CD4-positive, alpha-beta T cell treated with Interleukin-1 beta for 1 hour (primary cell): ENCODE data around the gene KLHDC10.
"Not testable (repeated sequence)": the region's sequence is repeated elsewhere in the genome, so short reads cannot be mapped to it uniquely, and the experiment has no call there.

Source experiments
- DNase-seq, 2 donors: peaks; one replicate each; pipeline ENCODE4 v3.0.0-alpha.2; 2020 to 2022

Gene KLHDC10

GRCh38 chr7:130079846-130080394 lies 9.6 kb downstream of the KLHDC10 start:
- DNase-seq, result no peak

- not testable (repeated sequence) for DNase-seq
Observed at GRCh38 chr7:130083497-130083896, 13.2 kb downstream of the KLHDC10 start.

- peak in 1 of 2 donors; percentile 22 for DNase-seq
Observed at GRCh38 chr7:130084037-130084875, 13.9 kb downstream of the KLHDC10 start.

GRCh38 chr7:130085235-130085634 lies 14.9 kb downstream of the KLHDC10 start:
- DNase-seq, result not testable (repeated sequence)

- no peak for DNase-seq
Observed at GRCh38 chr7:130086938-130087337, 16.6 kb downstream of the KLHDC10 start.

- DNase-seq, result no peak
Observed at GRCh38 chr7:130087364-130087763, 17.0 kb downstream of the KLHDC10 start.

- DNase-seq, result no peak
Observed at GRCh38 chr7:130090745-130091532, 20.6 kb downstream of the KLHDC10 start.

- no peak for DNase-seq
Observed at GRCh38 chr7:130091999-130092398, 21.7 kb downstream of the KLHDC10 start.

GRCh38 chr7:130092598-130092997 lies 22.3 kb downstream of the KLHDC10 start:
- no peak for DNase-seq

GRCh38 chr7:130095812-130096211 lies 25.5 kb downstream of the KLHDC10 start:
- DNase-seq, result no peak

- DNase-seq, result no peak
Observed at GRCh38 chr7:130096243-130096827, 26.0 kb downstream of the KLHDC10 start.

GRCh38 chr7:130099331-130099730 lies 29.0 kb downstream of the KLHDC10 start:
- no peak for DNase-seq

GRCh38 chr7:130102588-130102987 lies 32.3 kb downstream of the KLHDC10 start:
- no peak for DNase-seq

GRCh38 chr7:130107949-130108674 lies 37.8 kb downstream of the KLHDC10 start:
- DNase-seq, result no peak

- no peak for DNase-seq
Observed at GRCh38 chr7:130108809-130109208, 38.5 kb downstream of the KLHDC10 start.

GRCh38 chr7:130112093-130112492 lies 41.8 kb downstream of the KLHDC10 start:
- no peak for DNase-seq

GRCh38 chr7:130112662-130113425 lies 42.5 kb downstream of the KLHDC10 start:
- DNase-seq, result no peak

GRCh38 chr7:130113426-130113805 lies 43.1 kb downstream of the KLHDC10 start:
- not testable (repeated sequence) for DNase-seq

GRCh38 chr7:130113887-130114286 lies 43.6 kb downstream of the KLHDC10 start:
- DNase-seq, result no peak

GRCh38 chr7:130114374-130114773 lies 44.0 kb downstream of the KLHDC10 start:
- DNase-seq, result no peak

GRCh38 chr7:130114776-130115175 lies 44.4 kb downstream of the KLHDC10 start:
- DNase-seq, result no peak

GRCh38 chr7:130118294-130118693 lies 48.0 kb downstream of the KLHDC10 start:
- DNase-seq, result no peak
